ENCODE measurements around the gene DCHS1.

DNA sequence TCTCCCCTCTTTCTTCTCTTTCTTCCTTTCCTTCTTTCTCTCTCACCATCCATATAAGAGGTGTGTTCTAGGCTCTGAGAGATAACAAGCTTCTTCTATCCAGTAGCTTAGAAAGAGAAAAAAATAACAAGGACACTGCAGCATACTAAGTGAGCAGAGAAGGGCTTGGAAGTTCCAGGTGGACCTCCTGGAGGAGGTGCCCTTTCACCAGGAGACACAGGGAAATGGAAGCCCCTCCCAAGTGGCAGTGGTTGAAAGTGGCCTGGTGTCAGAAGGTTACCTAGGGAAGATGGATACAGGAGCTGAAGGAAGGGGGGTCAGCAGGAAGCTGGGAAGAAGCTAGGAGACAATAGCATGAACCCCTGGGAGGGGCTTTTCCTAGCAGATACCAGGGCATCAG lies 5.5 kb downstream of the DCHS1 start:
- TF ChIP-seq ARNT (IDR thresholded peaks at IDR 0.05) = no peak
- no peak for TF ChIP-seq FOXM1 (IDR thresholded peaks at IDR 0.05; ENCODE audit: borderline replicate concordance)
- TF ChIP-seq BHLHE40 (IDR thresholded peaks at IDR 0.05; ENCODE audit: borderline replicate concordance) = no peak
- no peak for TF ChIP-seq TARDBP (IDR thresholded peaks at IDR 0.05)
- TF ChIP-seq L3MBTL2 (conservative IDR thresholded peaks at IDR 0.05) = no peak
- TF ChIP-seq SUZ12 (IDR thresholded peaks at IDR 0.05) = no peak
- TF ChIP-seq, protein P1, sequence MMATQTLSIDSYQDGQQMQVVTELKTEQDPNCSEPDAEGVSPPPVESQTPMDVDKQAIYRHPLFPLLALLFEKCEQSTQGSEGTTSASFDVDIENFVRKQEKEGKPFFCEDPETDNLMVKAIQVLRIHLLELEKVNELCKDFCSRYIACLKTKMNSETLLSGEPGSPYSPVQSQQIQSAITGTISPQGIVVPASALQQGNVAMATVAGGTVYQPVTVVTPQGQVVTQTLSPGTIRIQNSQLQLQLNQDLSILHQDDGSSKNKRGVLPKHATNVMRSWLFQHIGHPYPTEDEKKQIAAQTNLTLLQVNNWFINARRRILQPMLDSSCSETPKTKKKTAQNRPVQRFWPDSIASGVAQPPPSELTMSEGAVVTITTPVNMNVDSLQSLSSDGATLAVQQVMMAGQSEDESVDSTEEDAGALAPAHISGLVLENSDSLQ (IDR thresholded peaks at IDR 0.05) = no peak
- TF ChIP-seq SP1 (IDR thresholded peaks at IDR 0.05) = no peak
- no peak for TF ChIP-seq FOXA1 (IDR thresholded peaks at IDR 0.05)
- no peak for TF ChIP-seq ELF4 (IDR thresholded peaks at IDR 0.05)
